22Rv1 (cell line): ENCODE results near the gene NKX6-1.

ENCODE experiments used
- ZFX ChIP-seq: fragments of 450-650 bp; IDR thresholded peaks from 2 replicates; pipeline ENCODE4 v1.6.1; 2017; ENCODE audit warnings: antibody characterized with exemption, borderline replicate concordance
- TF ChIP-seq, protein P1 (sequence below): fragments of 450-650 bp; IDR thresholded peaks from 2 replicates; pipeline ENCODE4 v1.5.1; 2017; ENCODE audit warnings: mild to moderate bottlenecking

GRCh38 chr4:84477738-84478137 is 21.4 kb downstream of the NKX6-1 start:
- TF ChIP-seq, protein P1, sequence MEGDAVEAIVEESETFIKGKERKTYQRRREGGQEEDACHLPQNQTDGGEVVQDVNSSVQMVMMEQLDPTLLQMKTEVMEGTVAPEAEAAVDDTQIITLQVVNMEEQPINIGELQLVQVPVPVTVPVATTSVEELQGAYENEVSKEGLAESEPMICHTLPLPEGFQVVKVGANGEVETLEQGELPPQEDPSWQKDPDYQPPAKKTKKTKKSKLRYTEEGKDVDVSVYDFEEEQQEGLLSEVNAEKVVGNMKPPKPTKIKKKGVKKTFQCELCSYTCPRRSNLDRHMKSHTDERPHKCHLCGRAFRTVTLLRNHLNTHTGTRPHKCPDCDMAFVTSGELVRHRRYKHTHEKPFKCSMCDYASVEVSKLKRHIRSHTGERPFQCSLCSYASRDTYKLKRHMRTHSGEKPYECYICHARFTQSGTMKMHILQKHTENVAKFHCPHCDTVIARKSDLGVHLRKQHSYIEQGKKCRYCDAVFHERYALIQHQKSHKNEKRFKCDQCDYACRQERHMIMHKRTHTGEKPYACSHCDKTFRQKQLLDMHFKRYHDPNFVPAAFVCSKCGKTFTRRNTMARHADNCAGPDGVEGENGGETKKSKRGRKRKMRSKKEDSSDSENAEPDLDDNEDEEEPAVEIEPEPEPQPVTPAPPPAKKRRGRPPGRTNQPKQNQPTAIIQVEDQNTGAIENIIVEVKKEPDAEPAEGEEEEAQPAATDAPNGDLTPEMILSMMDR: no peak
- TF ChIP-seq ZFX: no peak
